T-helper 1 cell (primary cell): ENCODE results near the gene TRAPPC2.

Experiments used
- DNase-seq, 5 donors: peaks; one replicate each; pipeline ENCODE4 v3.0.0-alpha.2; 2012 to 2020
- total RNA-seq, 4 donors: gene quantifications; one replicate each; lab custom pipeline; 2026; lab: John Stamatoyannopoulos, UW

TRAPPC2 gene
- total RNA-seq, result 33.6 to 39.4 (median 37.1) reads per million in 4 donors

DNA sequence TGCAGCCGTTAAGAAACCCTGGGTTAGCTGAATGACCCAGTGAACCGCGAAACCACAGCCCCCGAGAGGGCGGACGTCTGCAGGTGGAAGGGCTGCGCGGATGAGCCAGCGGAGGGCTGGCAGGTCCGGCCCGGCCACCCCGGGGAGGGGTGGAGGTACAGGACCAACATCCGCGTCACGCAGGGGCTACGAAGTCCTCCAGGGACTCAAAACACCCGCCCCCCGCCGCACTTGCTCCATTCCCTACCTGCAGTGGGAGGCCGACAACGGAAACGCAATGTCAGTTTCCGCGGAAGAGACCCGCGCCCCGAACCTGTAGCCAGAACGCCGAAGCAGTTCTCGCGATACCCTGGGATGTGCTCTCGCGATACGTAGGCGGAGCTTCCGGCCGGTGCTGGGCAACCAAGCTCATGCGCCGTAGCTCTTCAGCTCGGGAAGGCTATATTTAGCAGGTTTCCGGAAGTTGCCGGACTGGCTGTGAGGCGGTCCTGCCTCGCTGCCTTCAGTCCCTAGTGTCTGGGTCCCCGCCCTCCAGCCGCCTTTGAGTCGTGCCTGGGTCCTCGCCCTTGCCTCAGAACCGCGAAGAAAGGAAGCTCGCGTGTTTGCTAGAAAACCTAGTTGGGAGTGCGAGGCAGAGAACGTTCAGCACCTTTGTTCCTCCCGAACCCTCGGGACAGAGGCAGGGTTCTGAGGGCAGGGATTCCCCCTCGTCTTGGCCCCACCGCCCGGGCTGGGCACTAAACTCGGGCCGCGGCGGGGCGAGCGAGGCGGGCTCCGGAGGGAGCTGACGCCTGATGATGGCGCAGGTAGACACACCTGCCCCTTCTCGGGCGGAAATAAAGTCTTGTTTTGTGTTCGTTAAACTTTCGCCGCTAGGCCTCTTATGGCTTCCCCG is at the start of gene TRAPPC2, which contains the start of gene OFD1:
TRAPPC2 (minus strand) TSS at position 343 of the 895 bp plus-strand sequence. CDS start 14,657 bp downstream, outside the sequence.
OFD1 (plus strand) TSS at position 471 of the 895 bp plus-strand sequence; CDS start at position 795, 324 bp downstream.
- peak; percentile 78 to 96 (median 84) for DNase-seq

DNA sequence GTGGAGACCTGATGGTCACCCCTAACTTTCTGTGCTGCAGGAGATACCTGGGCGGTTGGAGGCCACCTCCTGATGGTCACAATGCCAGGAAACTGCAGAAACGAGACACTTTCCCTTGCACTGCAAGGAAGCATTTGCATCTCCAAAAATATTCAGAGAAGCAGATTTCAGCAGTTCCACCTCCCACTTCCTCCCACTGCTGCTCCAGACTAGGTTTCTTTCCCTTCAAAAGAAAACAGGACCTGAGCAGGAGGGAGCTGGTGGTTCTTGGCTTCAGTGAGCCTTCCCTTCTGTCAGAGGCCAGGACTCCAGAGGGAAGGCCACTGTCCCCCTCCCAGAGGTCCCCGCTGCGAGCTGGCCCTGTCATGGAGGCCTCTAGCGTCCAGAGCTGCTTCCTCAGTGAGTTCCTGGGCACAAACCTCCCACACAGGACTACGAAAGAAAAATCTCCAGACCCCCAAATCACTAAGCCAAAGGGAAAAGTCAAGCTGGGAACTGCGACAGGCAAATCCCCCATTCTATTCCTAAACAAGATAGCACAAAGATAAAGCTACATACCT is 46.5 kb upstream of the TRAPPC2 start:
- DNase-seq, result no peak

DNA sequence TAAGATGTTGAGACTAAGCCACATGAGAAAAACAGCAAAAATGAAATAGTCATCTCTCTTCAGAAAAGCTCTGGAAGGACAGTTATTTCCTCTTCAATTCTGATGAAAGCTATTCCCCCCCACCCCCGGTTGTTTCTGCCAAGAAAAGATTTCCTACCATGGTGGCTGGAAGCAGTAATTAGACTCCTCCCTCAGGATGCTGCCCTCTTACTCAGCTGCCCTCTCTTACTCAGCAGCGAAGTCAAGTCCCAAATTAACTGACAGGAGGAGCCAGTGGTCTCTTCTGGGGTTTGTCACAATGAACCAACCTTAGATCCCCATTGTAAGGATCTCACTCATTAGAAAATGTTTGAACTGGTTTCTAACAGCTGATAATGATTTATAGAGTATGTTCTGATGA is 44.5 kb upstream of the TRAPPC2 start:
- no peak for DNase-seq

DNA sequence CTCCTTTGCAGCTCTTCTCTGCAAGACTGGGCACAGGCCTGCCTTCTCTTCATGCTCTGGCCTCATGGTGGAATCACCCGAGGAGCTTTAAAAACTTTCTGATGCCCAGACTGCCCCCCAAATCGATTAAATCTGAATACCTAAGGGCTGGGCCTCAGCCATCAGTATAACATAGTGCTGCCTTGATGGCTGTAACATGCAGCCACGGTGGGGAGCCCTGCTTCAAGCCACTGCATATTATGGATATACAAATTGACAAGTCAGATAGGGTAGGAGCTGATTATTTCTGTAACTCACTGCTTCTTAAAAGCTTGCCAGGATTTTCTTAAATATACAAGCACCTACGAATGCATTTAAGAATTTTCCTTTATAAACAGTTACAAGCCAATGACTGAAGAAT is 42.0 kb upstream of the TRAPPC2 start:
- DNase-seq, result no peak

DNA sequence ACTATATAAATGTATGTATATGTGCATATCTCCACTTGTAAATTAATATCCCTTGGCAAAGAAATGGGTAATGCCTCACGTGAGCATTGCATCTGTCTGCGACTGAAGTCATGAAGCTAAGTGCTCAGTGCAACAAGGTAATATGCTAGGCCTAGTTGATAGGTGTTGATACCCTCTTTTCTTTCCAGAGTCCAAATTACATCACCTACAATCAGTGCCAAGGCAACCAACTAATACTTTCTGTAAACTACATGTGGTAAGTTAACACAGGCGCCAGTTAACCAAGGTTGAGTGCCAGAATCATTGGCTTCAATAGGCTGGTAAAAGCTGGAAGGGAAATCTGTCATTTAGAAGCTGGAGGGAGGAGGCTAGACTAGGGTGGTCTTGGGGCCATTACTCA is 41.4 kb upstream of the TRAPPC2 start:
- DNase-seq, result no peak

DNA sequence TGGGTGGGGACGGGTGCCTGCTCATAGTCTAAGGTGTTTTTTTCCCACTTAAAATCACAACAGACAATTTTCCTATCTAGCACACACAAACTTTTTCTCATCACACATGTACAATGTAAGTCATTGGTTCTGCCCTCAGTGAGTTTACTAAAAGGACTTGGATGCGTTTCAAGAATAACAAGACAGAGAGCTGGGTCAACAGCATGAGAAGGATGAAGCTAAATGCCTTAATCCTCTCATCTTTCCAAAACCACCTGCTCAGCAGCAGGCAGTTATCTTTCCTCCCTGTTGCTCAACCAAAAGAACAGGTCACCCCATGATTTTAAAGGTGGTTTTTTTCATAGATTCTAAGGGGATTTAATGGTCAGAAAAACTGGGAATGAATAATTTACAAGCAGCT is 40.3 kb upstream of the TRAPPC2 start:
- DNase-seq, result no peak

DNA sequence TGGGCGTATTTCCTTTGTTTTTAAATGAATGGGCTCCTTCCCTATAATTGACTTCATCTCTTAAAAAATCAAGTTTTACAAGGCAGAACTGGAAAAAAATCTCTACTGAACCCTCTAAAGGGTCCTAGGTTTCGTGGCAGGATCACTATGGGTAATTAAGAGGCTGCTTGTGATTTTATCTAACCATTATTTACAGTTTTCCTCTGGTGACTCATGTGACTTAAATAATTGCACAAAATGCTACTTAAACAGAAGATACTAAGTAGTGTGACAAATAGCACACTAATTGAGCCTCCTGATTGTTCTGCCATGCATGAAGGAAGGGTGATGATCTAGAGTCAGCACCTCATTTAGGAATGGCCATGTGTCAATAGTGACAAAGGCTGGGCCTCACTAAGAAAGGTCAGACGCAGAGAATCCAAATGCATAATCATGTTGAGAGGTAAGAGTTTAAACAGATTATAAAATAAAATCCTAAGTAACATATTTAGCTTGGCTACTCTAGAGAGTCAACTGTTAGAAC is 35.7 kb upstream of the TRAPPC2 start:
- DNase-seq, result no peak

DNA sequence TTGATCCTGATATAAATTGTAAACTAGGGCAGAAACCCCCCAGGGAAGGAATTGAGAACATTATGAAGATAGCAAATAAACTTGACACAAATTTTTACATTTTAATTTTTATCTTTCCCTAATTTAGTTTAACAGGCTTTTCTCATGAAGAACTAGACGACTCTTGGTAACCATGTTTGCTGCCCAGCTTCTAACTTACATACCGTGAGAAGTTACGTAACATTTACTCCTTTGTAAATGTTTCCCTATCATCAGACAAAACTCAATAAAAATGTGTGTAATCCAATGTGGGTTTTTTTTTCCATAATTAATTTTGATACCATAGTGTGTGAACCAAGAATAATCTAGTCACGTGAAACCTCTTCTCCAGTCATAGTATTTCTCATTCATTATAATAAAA is 34.5 kb upstream of the TRAPPC2 start:
- no peak for DNase-seq

DNA sequence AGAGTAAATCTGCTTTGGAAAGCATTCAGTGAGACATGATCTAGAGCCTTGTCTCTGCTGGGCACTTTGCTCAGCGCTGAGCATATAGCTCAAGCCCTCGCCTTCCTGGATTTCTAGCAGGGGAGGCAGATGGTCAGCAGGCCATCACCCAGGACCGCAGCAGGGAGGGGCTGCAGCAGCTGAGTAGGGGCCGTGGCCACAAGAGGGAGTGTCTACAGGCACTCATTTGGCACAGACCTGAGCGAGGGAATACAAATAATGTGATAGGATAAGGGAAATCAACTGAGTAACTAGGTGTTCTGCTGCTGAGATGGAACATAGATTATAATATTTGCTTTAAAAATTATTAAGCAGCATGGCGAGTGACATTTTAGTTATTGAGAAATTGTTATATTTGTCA is 30.3 kb upstream of the TRAPPC2 start:
- no peak for DNase-seq

DNA sequence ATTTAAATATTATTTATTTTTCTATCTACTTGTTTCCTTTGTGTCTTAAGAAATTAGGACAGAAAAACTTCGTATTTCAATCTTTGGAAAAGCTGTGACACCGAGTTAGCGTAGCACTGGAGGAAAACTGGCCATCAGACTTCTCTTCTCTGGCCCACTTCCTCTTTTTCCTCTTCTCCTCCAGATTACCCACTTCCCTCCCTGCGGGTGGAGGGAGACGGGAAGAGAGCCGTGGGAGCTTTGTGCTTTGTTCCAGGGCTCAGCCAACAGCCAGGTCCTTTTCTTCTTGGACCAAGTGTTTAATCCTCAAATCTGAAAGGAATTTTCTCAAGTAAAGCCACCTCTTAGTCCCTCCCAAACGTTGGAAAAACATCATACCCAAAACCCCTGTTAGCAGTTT is 29.9 kb upstream of the TRAPPC2 start:
- no peak for DNase-seq

DNA sequence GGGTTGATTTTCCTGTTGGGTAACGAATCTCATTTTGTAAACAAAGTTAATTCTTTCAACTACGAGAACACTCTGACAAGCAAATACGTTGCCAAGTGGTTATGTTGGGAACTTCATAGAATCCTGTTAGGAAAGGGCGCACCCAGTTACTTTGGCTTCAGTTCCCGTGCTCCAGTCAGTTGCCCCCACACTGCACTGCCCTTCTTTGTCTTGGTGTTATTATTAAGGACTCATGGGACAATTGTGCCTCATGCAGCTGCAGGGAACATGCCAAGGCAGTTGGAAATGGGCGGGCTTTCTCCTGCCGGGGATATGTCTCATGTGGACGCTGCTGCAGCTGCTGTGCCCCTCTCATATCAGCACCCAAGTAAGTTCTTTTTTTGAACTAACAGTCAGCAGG is 29.1 kb upstream of the TRAPPC2 start:
- no peak for DNase-seq

DNA sequence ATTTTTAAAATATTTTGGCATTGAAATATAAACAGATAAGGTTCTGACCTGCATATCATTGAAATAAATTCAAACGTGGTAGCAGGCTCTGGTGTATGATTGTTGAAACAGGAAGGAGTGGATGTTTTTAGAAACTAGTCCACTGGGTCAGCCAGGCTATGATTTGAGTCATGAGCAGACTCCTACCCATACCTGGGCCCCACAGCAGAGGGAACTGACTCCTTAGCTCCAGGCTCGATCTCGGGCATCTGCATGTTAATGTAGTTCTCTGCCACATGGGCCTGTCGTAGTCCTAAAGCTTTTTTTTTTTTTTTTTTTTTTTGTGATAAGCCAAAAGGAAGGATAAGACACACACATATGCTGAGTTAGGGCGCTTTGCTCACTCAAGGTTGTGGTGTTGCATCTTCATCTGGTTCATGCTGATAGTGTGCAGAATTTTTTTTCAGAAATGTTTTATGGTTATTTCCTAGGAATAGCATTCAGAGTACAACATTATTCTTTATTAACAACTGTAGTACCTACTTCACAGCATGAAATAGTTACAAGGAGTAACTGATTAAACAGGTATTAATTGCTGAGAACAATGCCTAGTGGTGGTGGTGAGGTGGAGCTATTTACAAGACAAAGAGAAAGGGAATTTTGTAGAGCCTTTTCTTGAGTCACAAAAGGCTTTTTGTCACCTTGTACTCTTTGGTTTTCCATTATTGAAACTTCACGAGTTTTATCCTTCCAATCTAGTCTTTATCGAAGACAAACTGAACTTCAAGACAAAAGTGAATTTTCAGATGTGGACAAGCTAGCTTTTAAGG is 27.4 kb upstream of the TRAPPC2 start:
- DNase-seq, result no peak

DNA sequence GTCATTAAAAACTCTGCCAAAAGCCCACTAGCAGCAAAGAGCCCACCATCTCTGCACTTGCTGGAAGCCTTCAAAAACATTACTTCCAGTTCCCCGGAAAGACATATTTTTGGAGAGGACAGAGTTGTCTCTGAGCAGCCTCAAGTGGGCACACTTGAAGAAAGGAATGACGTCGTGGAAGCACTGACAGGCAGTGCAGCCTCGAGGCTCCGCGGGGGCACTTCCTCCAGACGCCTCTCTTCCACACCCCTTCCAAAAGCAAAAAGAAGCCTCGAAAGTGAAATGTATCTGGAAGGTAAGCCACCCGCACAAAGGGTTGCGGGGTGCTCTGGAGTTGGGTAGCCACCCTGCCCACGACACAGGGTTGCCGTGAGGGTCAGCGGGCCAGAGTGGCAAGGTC is 26.0 kb upstream of the TRAPPC2 start:
- no peak for DNase-seq

DNA sequence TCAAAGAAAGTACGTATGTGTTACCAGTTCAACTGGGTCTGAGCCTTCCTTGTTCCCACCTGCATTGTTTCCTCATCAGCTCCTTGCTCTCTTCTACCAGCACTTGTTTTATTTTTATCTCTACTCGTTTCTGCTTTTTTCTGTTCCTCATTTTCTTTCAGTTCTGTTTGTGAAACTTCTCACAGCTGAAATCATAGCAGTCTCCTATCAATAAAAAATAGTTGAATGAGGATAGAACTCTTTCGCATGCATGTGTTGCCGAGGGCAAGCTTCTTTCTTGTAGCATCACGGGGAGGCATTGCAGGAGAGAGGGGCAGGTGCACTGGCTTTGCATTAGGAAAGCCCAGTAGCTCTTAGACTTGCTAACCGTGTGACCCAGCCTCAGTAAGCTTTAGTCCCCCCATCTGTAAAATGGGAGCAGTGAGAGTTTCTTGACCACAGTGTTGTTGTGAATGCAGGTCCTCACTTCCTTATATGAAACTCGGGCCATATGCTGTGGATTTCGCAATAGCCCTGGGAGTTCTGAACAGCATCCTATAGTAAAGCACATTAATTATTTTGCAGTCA is 24.8 kb upstream of the TRAPPC2 start:
- DNase-seq, result no peak

DNA sequence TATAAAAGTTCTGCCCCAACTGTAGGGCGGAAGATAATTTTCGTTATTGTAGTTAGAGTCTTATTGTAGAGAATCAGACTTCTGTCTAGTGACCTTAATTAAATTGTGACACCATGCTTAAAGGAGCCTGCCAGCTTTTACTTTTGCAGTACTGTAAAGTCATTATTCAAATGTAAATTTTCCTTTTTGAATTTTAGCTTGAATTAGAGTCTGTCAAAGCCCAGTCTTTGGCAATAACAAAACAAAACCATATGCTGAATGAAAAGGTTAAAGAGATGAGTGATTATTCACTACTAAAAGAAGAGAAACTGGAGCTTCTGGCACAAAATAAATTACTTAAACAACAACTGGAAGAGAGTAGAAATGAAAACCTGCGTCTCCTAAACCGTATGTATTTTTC is 22.0 kb upstream of the TRAPPC2 start:
- no peak for DNase-seq

DNA sequence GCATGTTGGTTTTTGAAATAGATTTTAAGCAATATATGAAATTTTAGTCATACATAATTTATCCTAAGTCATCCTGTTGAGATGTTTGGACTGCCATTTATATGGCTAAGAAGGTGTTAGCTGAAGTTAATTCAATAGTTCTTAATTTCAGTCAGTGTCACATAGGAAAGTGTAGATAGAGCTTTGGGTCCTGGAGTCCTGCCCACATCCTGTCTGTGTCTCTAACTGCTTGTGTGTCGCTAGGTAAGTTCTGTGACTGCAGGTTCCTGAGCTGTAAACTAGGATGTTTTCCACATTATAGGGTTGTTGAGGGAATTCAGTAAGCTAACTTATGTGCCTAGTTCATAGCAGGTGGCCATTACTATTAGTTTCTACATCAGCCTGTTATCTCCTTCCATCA is 20.8 kb upstream of the TRAPPC2 start:
- DNase-seq, result peak in 1 of 5 donors; percentile 34

DNA sequence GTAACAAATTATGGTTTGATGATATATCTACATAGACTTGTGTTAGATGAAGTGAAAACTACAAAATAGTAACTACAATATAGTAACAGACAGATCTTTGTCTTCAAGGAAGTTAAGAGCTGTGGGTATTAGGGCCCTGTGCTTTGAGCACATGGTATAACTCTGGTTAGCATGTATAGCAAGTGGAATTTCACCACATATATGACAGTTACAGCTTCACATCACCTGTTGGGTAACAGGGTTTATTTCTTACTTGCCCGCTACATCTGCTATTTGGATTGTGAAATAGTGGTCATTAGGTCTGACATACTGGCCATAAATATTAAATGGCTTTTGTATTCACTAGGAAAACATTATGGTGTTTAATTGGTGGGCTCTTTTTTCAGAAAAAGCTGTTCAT is 20.3 kb upstream of the TRAPPC2 start:
- DNase-seq, result no peak

DNA sequence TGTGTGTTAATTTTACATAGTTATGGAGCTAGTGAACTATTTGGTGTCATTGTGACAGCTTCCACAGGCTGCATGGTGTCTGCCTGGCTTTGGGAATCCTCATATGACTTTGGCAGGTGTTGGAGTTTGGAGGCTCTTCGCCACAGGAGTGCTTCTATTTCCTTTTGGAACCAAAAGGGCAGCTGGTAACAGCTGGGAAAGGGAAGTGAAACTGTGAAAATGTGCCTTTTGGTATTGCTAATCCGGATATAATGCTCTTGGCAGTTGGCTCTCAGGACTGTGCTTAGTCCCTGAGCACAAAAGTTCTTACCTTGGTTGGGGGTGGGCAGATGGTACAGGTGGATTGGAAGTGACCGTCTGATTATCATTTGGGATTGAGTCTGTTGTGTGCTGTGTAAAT is 18.2 kb upstream of the TRAPPC2 start:
- DNase-seq, result no peak

DNA sequence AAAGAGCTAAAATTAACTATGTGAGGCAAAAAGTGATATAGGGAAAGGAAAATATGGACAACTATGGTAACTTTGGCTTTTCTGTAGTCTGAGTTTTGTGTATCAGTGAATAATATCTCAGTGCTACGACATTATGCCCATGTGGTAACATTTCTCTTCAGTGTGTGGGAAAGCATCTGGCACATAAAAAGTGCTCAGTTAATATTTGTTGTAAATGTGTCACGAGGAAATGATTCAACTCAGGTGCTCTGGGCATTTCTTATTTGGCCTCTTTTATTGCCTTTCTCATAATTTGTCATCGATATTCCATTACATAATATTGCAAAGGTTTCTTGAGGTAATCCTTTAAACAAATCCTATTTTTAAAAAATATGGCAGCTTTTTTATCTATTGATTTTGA is 17.7 kb upstream of the TRAPPC2 start:
- DNase-seq, result no peak

DNA sequence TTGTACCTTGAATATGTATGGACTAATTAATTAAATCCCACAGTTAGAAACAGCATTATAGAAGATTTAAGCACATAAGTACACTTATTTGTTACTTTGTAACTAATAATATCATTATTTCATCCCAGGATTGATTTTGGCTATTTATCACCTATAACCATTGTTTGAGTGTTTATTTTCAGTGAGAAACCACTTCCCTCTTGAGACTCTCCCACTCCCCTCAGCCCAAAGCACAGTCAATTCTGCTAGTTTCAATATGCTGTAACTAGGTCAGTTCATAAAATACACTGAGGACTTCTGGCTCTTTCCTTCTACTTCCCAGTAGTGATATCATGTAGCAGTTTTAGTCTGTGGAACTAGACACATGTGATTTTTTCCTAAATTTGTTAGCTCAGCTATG is 16.4 kb upstream of the TRAPPC2 start:
- no peak for DNase-seq

DNA sequence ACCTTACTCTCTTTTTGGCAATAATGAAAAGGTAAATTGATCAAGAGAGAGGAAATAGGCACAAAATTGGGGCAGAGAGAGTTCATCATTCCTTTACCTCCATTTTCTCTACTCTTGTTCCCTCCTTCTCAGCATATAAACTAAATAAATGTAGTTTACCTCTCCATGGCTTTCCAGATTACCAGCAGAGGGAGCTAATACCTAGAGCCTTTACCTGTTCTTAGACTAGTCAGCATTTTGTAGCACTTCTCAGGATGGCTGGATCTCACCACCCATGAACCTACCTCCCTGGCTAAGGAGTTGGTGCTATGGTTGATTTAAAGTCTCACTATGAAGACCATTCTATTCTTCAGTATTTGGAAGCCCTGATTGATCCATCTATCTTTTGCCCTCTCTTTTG is 15.8 kb upstream of the TRAPPC2 start:
- peak in 2 of 5 donors; percentile 6 to 53 for DNase-seq

DNA sequence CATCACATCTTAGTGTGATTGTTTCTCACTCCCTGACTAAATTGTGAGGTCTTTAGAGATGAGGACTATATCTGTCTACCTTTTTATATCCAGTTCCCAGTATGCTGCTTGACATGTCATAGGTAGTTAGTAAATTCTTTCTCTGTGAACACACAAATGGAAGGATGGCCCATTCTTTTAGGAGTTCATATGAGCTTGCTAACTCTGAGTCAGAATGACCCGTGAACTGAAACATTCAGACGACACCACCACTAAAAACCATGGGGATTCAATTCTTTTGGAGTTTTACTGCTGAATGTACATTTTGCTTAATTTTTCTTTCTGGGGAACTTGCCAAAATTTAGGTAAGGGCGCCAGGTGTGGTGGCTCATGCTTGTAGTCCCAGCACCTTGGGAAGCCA is 14.1 kb upstream of the TRAPPC2 start:
- no peak for DNase-seq

DNA sequence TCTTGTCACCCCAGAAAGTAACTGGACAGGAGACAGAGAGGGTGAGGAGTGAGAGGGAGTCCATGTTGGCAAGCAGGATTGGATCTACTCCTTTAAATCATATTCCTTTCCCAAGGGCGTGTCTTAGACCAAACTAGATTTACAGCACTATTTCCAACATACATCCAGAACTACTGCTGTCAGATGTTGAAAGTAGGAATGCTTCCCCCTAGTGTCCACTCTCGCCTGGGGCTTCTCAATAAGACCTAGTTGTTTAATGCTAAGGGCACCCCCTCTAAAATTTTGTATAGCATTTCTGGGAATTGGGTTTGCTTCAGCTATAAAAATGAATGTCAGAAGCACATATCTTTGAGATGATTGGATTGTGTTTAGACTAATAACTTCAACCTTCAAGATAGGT is 13.4 kb upstream of the TRAPPC2 start:
- peak in 2 of 5 donors; percentile 22 to 30 for DNase-seq
